Uterus (tissue), 2 donors: ENCODE data around the gene VPS26C.

ENCODE experiments used
- POLR2A ChIP-seq, 2 donors: fragments of 450-650 bp; IDR thresholded peaks; one replicate each; pipeline ENCODE4 v1.6.1; 2016; ENCODE audit warnings: antibody characterized with exemption in 2 of 2, mild to moderate bottlenecking in 1 of 2, moderate library complexity in 1 of 2
- TF ChIP-seq, protein P1 (sequence below), 4 experiments: fragments of 200-600 bp in 2 of 4; fragments of 450-650 bp in 2 of 4; sonication (generic) in 2 of 4; IDR thresholded peaks; one replicate each; pipeline ENCODE4 v1.5.1; 2016 to 2019; ENCODE audit warnings: antibody characterized with exemption in 4 of 4, mild to moderate bottlenecking in 2 of 4, moderate library complexity in 1 of 4

GRCh38 chr21:37220981-37221664, 46.0 kb downstream of the VPS26C start:
- TF ChIP-seq, protein P1, sequence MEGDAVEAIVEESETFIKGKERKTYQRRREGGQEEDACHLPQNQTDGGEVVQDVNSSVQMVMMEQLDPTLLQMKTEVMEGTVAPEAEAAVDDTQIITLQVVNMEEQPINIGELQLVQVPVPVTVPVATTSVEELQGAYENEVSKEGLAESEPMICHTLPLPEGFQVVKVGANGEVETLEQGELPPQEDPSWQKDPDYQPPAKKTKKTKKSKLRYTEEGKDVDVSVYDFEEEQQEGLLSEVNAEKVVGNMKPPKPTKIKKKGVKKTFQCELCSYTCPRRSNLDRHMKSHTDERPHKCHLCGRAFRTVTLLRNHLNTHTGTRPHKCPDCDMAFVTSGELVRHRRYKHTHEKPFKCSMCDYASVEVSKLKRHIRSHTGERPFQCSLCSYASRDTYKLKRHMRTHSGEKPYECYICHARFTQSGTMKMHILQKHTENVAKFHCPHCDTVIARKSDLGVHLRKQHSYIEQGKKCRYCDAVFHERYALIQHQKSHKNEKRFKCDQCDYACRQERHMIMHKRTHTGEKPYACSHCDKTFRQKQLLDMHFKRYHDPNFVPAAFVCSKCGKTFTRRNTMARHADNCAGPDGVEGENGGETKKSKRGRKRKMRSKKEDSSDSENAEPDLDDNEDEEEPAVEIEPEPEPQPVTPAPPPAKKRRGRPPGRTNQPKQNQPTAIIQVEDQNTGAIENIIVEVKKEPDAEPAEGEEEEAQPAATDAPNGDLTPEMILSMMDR (IDR thresholded peaks at IDR 0.05): peak; percentile 36 to 63 (median 56)
- TF ChIP-seq POLR2A (IDR thresholded peaks at IDR 0.05): peak; percentile 56 to 63
